ENCODE measurements around the gene TMEM151B. TPM values are rescaled to one million over a fixed set of nuclear protein-coding genes. Genes with fewer than 3 reads are reported as not detected.

The TMEM151B gene
- total and polyA plus RNA-seq, 10 of the 15 experiments (the other 5 are each of a cell fraction or from before 2014, with no cell fraction given), result 0.01 to 0.19 (median 0.05) TPM; not detected in 6

DNA sequence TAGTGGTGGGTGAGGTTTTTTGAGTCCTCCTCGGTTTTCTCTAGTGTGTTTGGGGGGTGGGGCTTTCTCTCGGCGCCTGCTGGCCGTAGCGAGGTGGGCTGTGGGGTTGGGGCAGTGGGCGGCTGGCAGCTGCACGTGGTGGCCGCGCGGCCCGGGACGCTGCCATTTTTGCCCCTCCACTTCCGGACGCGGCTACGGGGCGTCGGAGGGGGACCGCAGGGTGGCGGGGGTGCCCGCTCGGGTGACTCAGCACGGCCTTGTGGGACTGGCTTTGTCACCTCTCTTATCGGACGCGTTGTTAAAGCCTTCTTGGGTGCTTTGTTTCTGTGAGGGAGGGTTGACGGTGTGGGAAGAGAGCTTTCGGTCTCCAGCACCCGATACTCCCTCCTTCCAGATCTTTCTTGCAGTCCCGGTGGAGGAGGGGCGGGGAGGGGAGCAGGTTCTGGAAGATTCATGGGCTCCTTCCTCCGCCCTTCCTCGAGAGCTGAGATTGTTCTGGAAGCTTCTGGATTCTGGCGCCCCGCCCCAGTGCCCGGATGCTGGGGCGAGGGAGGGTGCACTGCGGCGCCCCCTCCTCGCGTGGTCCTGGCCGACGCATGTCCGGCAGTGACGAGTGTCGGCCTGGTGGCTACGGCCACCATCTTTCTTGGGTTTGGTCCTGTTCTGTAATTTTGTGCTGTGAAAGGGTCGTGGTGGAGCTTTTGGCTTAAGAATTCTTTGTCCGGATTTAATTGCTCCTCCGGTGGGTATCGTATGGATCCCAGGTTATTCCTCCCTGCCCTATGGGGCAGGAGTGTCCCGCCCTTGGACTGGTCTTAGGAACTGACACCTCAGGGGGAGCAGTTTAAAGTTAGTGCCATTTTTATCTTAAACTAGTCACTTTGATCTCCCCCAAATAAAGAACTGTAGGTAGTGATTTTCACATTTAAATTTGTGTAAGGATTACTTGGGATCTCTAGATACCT is 22.6 kb upstream of the TMEM151B start (continued):
- TF ChIP-seq, protein P1, sequence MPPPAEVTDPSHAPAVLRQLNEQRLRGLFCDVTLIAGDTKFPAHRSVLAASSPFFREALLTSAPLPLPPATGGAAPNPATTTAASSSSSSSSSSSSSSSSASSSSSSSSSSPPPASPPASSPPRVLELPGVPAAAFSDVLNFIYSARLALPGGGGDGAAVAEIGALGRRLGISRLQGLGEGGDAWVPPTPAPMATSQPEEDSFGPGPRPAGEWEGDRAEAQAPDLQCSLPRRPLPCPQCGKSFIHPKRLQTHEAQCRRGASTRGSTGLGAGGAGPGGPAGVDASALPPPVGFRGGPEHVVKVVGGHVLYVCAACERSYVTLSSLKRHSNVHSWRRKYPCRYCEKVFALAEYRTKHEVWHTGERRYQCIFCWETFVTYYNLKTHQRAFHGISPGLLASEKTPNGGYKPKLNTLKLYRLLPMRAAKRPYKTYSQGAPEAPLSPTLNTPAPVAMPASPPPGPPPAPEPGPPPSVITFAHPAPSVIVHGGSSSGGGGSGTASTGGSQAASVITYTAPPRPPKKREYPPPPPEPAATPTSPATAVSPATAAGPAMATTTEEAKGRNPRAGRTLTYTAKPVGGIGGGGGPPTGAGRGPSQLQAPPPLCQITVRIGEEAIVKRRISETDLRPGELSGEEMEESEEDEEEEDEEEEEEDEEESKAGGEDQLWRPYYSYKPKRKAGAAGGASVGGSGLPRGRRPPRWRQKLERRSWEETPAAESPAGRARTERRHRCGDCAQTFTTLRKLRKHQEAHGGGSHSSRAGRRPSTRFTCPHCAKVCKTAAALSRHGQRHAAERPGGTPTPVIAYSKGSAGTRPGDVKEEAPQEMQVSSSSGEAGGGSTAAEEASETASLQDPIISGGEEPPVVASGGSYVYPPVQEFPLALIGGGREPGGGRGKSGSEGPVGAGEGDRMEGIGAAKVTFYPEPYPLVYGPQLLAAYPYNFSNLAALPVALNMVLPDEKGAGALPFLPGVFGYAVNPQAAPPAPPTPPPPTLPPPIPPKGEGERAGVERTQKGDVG (CRISPR knock-in tag; IDR thresholded peaks at IDR 0.05), result no peak
- TF ChIP-seq BCL11A (IDR thresholded peaks at IDR 0.05; ENCODE audit: low read depth, low read length) (0 out of 2 replicates have a peak, but pooled peaks have one; percentile 30), NR2F1 (conservative IDR thresholded peaks at IDR 0.05) (no peak), NFYA (IDR thresholded peaks at IDR 0.05; ENCODE audit: borderline replicate concordance, low read depth, low read length) (no peak), HDAC6 (IDR thresholded peaks at IDR 0.05; ENCODE audit: unreplicated experiment) (peak; percentile 46), ZNF274 (IDR thresholded peaks at IDR 0.05; ENCODE audit: insufficient read depth, insufficient read length) (no peak), PAX8 (IDR thresholded peaks at IDR 0.05) (no peak), BRCA1 (IDR thresholded peaks at IDR 0.05; ENCODE audit: low read depth, low read length) (no peak), SIN3A (IDR thresholded peaks at IDR 0.05; ENCODE audit: low read depth, low read length) (peak; percentile 97), MXI1 (IDR thresholded peaks at IDR 0.05; ENCODE audit: low read depth, low read length) (peak; percentile 99), STAT1 (conservative IDR thresholded peaks at IDR 0.05) (no peak)
- TF ChIP-seq, protein P2, sequence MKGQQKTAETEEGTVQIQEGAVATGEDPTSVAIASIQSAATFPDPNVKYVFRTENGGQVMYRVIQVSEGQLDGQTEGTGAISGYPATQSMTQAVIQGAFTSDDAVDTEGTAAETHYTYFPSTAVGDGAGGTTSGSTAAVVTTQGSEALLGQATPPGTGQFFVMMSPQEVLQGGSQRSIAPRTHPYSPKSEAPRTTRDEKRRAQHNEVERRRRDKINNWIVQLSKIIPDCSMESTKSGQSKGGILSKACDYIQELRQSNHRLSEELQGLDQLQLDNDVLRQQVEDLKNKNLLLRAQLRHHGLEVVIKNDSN (IDR thresholded peaks at IDR 0.05; ENCODE audit: borderline replicate concordance, extremely low read length, insufficient read depth, low read depth, low read length), result peak; percentile 45
- TF ChIP-seq, protein P3, sequence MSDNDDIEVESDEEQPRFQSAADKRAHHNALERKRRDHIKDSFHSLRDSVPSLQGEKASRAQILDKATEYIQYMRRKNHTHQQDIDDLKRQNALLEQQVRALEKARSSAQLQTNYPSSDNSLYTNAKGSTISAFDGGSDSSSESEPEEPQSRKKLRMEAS (IDR thresholded peaks at IDR 0.05; ENCODE audit: low read depth, low read length), result peak; percentile 98
- TF ChIP-seq, protein P4, sequence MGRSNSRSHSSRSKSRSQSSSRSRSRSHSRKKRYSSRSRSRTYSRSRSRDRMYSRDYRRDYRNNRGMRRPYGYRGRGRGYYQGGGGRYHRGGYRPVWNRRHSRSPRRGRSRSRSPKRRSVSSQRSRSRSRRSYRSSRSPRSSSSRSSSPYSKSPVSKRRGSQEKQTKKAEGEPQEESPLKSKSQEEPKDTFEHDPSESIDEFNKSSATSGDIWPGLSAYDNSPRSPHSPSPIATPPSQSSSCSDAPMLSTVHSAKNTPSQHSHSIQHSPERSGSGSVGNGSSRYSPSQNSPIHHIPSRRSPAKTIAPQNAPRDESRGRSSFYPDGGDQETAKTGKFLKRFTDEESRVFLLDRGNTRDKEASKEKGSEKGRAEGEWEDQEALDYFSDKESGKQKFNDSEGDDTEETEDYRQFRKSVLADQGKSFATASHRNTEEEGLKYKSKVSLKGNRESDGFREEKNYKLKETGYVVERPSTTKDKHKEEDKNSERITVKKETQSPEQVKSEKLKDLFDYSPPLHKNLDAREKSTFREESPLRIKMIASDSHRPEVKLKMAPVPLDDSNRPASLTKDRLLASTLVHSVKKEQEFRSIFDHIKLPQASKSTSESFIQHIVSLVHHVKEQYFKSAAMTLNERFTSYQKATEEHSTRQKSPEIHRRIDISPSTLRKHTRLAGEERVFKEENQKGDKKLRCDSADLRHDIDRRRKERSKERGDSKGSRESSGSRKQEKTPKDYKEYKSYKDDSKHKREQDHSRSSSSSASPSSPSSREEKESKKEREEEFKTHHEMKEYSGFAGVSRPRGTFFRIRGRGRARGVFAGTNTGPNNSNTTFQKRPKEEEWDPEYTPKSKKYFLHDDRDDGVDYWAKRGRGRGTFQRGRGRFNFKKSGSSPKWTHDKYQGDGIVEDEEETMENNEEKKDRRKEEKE (IDR thresholded peaks at IDR 0.05), result no peak
- TF ChIP-seq, protein P5, sequence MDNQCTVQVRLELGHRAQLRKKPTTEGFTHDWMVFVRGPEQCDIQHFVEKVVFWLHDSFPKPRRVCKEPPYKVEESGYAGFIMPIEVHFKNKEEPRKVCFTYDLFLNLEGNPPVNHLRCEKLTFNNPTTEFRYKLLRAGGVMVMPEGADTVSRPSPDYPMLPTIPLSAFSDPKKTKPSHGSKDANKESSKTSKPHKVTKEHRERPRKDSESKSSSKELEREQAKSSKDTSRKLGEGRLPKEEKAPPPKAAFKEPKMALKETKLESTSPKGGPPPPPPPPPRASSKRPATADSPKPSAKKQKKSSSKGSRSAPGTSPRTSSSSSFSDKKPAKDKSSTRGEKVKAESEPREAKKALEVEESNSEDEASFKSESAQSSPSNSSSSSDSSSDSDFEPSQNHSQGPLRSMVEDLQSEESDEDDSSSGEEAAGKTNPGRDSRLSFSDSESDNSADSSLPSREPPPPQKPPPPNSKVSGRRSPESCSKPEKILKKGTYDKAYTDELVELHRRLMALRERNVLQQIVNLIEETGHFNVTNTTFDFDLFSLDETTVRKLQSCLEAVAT (IDR thresholded peaks at IDR 0.05), result no peak; the same call in none of the 2 replicates
- TF ChIP-seq, protein P6, sequence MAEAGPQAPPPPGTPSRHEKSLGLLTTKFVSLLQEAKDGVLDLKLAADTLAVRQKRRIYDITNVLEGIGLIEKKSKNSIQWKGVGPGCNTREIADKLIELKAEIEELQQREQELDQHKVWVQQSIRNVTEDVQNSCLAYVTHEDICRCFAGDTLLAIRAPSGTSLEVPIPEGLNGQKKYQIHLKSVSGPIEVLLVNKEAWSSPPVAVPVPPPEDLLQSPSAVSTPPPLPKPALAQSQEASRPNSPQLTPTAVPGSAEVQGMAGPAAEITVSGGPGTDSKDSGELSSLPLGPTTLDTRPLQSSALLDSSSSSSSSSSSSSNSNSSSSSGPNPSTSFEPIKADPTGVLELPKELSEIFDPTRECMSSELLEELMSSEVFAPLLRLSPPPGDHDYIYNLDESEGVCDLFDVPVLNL (IDR thresholded peaks at IDR 0.05; ENCODE audit: low read depth, low read length), result no peak

Measured in GM12878 (cell line).